Chondrocyte (in vitro differentiated cells): ENCODE measurements around the gene SLC29A3. TPM values are rescaled to one million over a fixed set of nuclear protein-coding genes. Genes with fewer than 3 reads are reported as not detected.

Source experiments
- DNase-seq: peaks from one replicate; pipeline ENCODE4 v3.0.0; 2021; ENCODE audit warnings: mixed read lengths, low spot score
- H3K27ac Mint-ChIP-seq: one replicate; pipeline ENCODE4 v1.8.0; 2021; ENCODE audit warnings: mild to moderate bottlenecking, moderate library complexity, mixed read lengths; ENCODE audit not compliant: unreplicated experiment
- H3K27me3 Mint-ChIP-seq: 2 replicates; pipeline ENCODE4 v1.8.0; 2021; ENCODE audit warnings: low read depth, mixed read lengths
- H3K36me3 Mint-ChIP-seq: 2 replicates; pipeline ENCODE4 v1.8.0; 2021; ENCODE audit warnings: low read depth, mixed read lengths
- H3K4me1 Mint-ChIP-seq: 2 replicates; pipeline ENCODE4 v1.8.0; 2021; ENCODE audit warnings: low read depth, mild to moderate bottlenecking, mixed read lengths
- H3K4me3 Mint-ChIP-seq: one replicate; pipeline ENCODE4 v1.8.0; 2021; ENCODE audit warnings: mild to moderate bottlenecking, moderate library complexity, mixed read lengths; ENCODE audit not compliant: unreplicated experiment
- H3K9me3 Mint-ChIP-seq: 2 replicates; pipeline ENCODE4 v1.8.0; 2021; ENCODE audit warnings: low read depth, mixed read lengths
- CTCF ChIP-seq: fragments of 200-600 bp; sonication (generic); IDR thresholded peaks from 2 replicates; pipeline ENCODE4 v1.5.0; 2021; ENCODE audit warnings: antibody characterized with exemption, mild to moderate bottlenecking, moderate library complexity
- total RNA-seq: library from RNA; stranded (reverse); gene quantifications from 3 replicates; pipeline ENCODE4 v1.2.1, GENCODE V29; 2021

Gene SLC29A3
- total RNA-seq, 1 donor from 2014 or later = 3.8 TPM

GRCh38 chr10:71382757-71383156 is 63.7 kb downstream of the SLC29A3 start:
- Mint-ChIP-seq H3K4me3 (no peak overlapping the region), H3K27me3 (peaks cover 8% of the 10 kb centered on the region), H3K36me3 (no peaks in the 10 kb centered on the region), H3K4me1 (no peaks in the 10 kb centered on the region), H3K27ac (no peak overlapping the region), H3K9me3 (no peaks in the 10 kb centered on the region)
- no peak for TF ChIP-seq CTCF
- DNase-seq = no peak

GRCh38 chr10:71383972-71384687 is 65.1 kb downstream of the SLC29A3 start:
- Mint-ChIP-seq H3K4me1 (no peaks in the 10 kb centered on the region), H3K27ac (no peak overlapping the region)

GRCh38 chr10:71388171-71388570 is 69.1 kb downstream of the SLC29A3 start:
- no peak for DNase-seq
- TF ChIP-seq CTCF = no peak
- H3K9me3 Mint-ChIP-seq = no peaks in the 10 kb centered on the region
- H3K27ac Mint-ChIP-seq = no peak overlapping the region
- H3K36me3 Mint-ChIP-seq = no peaks in the 10 kb centered on the region
- H3K4me1 Mint-ChIP-seq = no peaks in the 10 kb centered on the region
- H3K4me3 Mint-ChIP-seq = no peak overlapping the region
- peaks cover 50% of the 10 kb centered on the region for H3K27me3 Mint-ChIP-seq

More at GRCh38 chr10:71383972-71384687, 65.1 kb downstream of the SLC29A3 start:
- DNase-seq = no peak
- H3K9me3 Mint-ChIP-seq = no peaks in the 10 kb centered on the region
- peak; percentile 97 for TF ChIP-seq CTCF
- H3K4me3 Mint-ChIP-seq = no peak overlapping the region
- H3K27me3 Mint-ChIP-seq = peaks cover 17% of the 10 kb centered on the region
- no peaks in the 10 kb centered on the region for H3K36me3 Mint-ChIP-seq

- Mint-ChIP-seq H3K4me1 (no peaks in the 10 kb centered on the region), H3K27me3 (peaks cover 56% of the 10 kb centered on the region), H3K9me3 (no peaks in the 10 kb centered on the region), H3K27ac (no peak overlapping the region), H3K4me3 (no peak overlapping the region), H3K36me3 (no peaks in the 10 kb centered on the region)
- TF ChIP-seq CTCF = no peak
- no peak for DNase-seq
These were observed 69.7 kb downstream of the SLC29A3 start for GRCh38 chr10:71388583-71389310.

- Mint-ChIP-seq H3K4me1 (no peaks in the 10 kb centered on the region), H3K27ac (no peak overlapping the region), H3K36me3 (no peaks in the 10 kb centered on the region), H3K27me3 (peaks cover 62% of the 10 kb centered on the region), H3K9me3 (no peaks in the 10 kb centered on the region), H3K4me3 (no peak overlapping the region)
- no peak for DNase-seq
- TF ChIP-seq CTCF = no peak
These were observed 70.9 kb downstream of the SLC29A3 start for GRCh38 chr10:71389768-71390460.
